SK-N-MC (cell line): Measurements from ENCODE around the gene MS4A15.

Experiments
- EZH2 ChIP-seq: fragments of 200-600 bp; sonication (generic); IDR thresholded peaks from one replicate; pipeline ENCODE4 v1.6.1; 2017; ENCODE audit warnings: antibody characterized with exemption
- POLR2AphosphoS5 ChIP-seq: IDR thresholded peaks from 2 replicates; pipeline ENCODE4 v1.6.1; 2012; ENCODE audit warnings: mild to moderate bottlenecking, low read depth, low read length, borderline replicate concordance

GRCh38 chr11:60717956-60718355 lies 38.7 kb upstream of the MS4A15 start:
- TF ChIP-seq EZH2 (no peak), POLR2AphosphoS5 (no peak)
